ENCODE data around the gene TAS1R3.

The TAS1R3 gene

DNA sequence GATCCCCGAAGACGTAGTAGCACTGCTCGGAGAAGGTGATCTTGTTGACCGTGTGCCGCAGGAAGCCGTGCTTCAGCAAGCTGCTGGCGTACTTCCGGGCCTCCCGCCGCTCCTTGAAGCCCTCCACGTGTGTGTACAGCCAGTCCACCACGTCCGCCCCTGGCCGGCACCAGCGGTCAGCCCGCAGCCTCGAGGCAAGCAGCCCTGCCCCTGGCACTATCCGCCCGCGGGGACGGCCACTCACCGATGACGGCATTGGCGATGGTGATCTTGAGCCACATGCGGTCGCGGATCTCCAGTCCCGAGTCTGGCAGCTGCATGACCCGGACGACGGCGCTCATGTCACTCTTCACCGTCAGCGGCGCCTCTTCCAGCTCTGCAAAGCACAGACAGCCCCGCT, 7.2 kb downstream of the TAS1R3 start:
- no peak overlapping the region for H3K4me3 Mint-ChIP-seq
- no peaks in the 10 kb centered on the region for H3K9me3 Mint-ChIP-seq
- H3K36me3 Mint-ChIP-seq (ENCODE audit: low read depth), result peaks cover 10% of the 10 kb centered on the region
- no peak overlapping the region for H3K27ac Mint-ChIP-seq
- TF ChIP-seq, protein P1, sequence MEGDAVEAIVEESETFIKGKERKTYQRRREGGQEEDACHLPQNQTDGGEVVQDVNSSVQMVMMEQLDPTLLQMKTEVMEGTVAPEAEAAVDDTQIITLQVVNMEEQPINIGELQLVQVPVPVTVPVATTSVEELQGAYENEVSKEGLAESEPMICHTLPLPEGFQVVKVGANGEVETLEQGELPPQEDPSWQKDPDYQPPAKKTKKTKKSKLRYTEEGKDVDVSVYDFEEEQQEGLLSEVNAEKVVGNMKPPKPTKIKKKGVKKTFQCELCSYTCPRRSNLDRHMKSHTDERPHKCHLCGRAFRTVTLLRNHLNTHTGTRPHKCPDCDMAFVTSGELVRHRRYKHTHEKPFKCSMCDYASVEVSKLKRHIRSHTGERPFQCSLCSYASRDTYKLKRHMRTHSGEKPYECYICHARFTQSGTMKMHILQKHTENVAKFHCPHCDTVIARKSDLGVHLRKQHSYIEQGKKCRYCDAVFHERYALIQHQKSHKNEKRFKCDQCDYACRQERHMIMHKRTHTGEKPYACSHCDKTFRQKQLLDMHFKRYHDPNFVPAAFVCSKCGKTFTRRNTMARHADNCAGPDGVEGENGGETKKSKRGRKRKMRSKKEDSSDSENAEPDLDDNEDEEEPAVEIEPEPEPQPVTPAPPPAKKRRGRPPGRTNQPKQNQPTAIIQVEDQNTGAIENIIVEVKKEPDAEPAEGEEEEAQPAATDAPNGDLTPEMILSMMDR (IDR thresholded peaks at IDR 0.05; ENCODE audit: unreplicated experiment in 3 of 3), result no peak
- no peaks in the 10 kb centered on the region for H3K4me1 Mint-ChIP-seq
- no peaks in the 10 kb centered on the region for H3K27me3 Mint-ChIP-seq (ENCODE audit: low read depth)

- Mint-ChIP-seq H3K9me3 (no peaks in the 10 kb centered on the region), H3K27ac (no peak overlapping the region), H3K4me3 (no peak overlapping the region), H3K4me1 (no peaks in the 10 kb centered on the region), H3K36me3 (ENCODE audit: low read depth) (peaks cover 10% of the 10 kb centered on the region), H3K27me3 (ENCODE audit: low read depth) (no peaks in the 10 kb centered on the region)
- TF ChIP-seq, protein P1 (IDR thresholded peaks at IDR 0.05; ENCODE audit: unreplicated experiment in 3 of 3), result no peak
These were observed 9.1 kb downstream of the TAS1R3 start for GRCh38 chr1:1340185-1340584.

- H3K4me3 Mint-ChIP-seq, result no peak overlapping the region
- H3K9me3 Mint-ChIP-seq, result no peaks in the 10 kb centered on the region
- no peaks in the 10 kb centered on the region for H3K27me3 Mint-ChIP-seq (ENCODE audit: low read depth)
- H3K27ac Mint-ChIP-seq, result no peak overlapping the region
- H3K36me3 Mint-ChIP-seq (ENCODE audit: low read depth), result peaks cover 10% of the 10 kb centered on the region
- TF ChIP-seq, protein P1 (IDR thresholded peaks at IDR 0.05; ENCODE audit: unreplicated experiment in 3 of 3), result no peak
- H3K4me1 Mint-ChIP-seq, result no peaks in the 10 kb centered on the region
These were observed 9.9 kb downstream of the TAS1R3 start for GRCh38 chr1:1340791-1341548.

- TF ChIP-seq, protein P1 (IDR thresholded peaks at IDR 0.05; ENCODE audit: unreplicated experiment in 3 of 3), result no peak
- peaks cover 10% of the 10 kb centered on the region for H3K36me3 Mint-ChIP-seq (ENCODE audit: low read depth)
- no peak overlapping the region for H3K27ac Mint-ChIP-seq
- H3K27me3 Mint-ChIP-seq (ENCODE audit: low read depth), result no peaks in the 10 kb centered on the region
- H3K9me3 Mint-ChIP-seq, result no peaks in the 10 kb centered on the region
- no peak overlapping the region for H3K4me3 Mint-ChIP-seq
- H3K4me1 Mint-ChIP-seq, result no peaks in the 10 kb centered on the region
These were observed 10.5 kb downstream of the TAS1R3 start for GRCh38 chr1:1341549-1342021.

DNA sequence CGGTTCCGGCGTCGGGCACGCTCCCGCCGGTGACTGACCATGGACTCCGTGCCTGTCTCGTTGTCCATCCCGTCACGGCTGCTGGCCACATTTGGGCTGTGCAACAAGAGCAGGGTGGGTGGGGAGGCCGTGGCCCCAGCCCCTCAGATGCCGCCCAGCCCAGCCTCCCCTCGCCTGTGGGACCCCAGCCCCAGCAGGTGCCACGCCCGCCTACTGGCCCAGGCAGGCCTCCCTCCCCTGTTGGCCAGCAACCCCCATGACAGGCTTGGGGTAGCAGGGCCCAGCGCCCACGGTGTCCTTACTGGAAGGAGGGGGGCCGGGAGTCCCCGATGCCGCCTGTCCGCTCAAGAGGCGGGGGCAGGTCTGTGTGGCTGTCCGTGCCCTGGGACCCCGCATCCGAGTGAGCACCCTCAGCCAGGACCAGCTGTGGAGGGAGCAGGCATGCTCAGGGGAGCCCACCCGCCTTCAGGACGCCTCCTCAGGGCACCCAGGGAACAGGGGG, 11.0 kb downstream of the TAS1R3 start:
- Mint-ChIP-seq H3K4me3 (no peak overlapping the region), H3K9me3 (no peaks in the 10 kb centered on the region), H3K36me3 (ENCODE audit: low read depth) (peaks cover 10% of the 10 kb centered on the region), H3K4me1 (peaks cover under 1% of the 10 kb centered on the region), H3K27ac (no peak overlapping the region), H3K27me3 (ENCODE audit: low read depth) (no peaks in the 10 kb centered on the region)
- TF ChIP-seq, protein P1 (IDR thresholded peaks at IDR 0.05; ENCODE audit: unreplicated experiment in 3 of 3), result no peak
